Neural cell (in vitro differentiated cells): ENCODE data around the gene GABRB1. TPM values are rescaled to one million over a fixed set of nuclear protein-coding genes. Genes with fewer than 3 reads are reported as not detected.

Experiments
- H2AFZ ChIP-seq: fragments of 200-600, 300-800 bp; sonication (generic), shearing (Covaris generic); 2 replicates; pipeline ENCODE4 v1.6.0; 2014; ENCODE audit warnings: low read depth, mild to moderate bottlenecking, antibody characterized with exemption, low read length, moderate library complexity
- H3F3A ChIP-seq: fragments of 200-600 bp; shearing (Covaris generic); 2 replicates; pipeline ENCODE4 v1.6.1; 2016; ENCODE audit warnings: mild to moderate bottlenecking, moderate library complexity, mixed read lengths, antibody characterized with exemption, low read length; ENCODE audit not compliant: insufficient read depth, poor library complexity, severe bottlenecking
- H3K27ac ChIP-seq: fragments of 200-600, 300-800 bp; sonication (generic), shearing (Covaris generic); 2 replicates; pipeline ENCODE4 v1.5.1; 2014; ENCODE audit warnings: mild to moderate bottlenecking, low read length, moderate library complexity
- H3K27me3 ChIP-seq: fragments of 300-800, 200-600 bp; sonication (generic), shearing (Covaris generic); 2 replicates; pipeline ENCODE4 v1.6.0; 2014; ENCODE audit warnings: mild to moderate bottlenecking, low read depth, low read length, moderate library complexity; ENCODE audit not compliant: insufficient read depth
- H3K36me3 ChIP-seq: fragments of 300-800, 200-600 bp; sonication (generic), shearing (Covaris generic); 2 replicates; pipeline ENCODE4 v1.5.1; 2014; ENCODE audit warnings: mild to moderate bottlenecking, antibody characterized with exemption, low read length, moderate library complexity; ENCODE audit not compliant: insufficient read depth
- H3K4me2 ChIP-seq: fragments of 300-800, 200-600 bp; sonication (generic), shearing (Covaris generic); 2 replicates; pipeline ENCODE4 v1.6.0; 2014; ENCODE audit warnings: mild to moderate bottlenecking, low read length
- H3K4me3 ChIP-seq: fragments of 300-800, 200-600 bp; sonication (generic), shearing (Covaris generic); 2 replicates; pipeline ENCODE4 v1.5.1; 2014; ENCODE audit warnings: mild to moderate bottlenecking, low read length, moderate library complexity
- H3K79me2 ChIP-seq: fragments of 200-600 bp; shearing (Covaris generic); replicated peaks from 2 replicates; pipeline ENCODE4 v1.6.0; 2014; ENCODE audit warnings: mild to moderate bottlenecking, low read length, moderate library complexity; ENCODE audit not compliant: insufficient read depth
- H3K9ac ChIP-seq: fragments of 300-800, 200-600 bp; sonication (generic), shearing (Covaris generic); 2 replicates; pipeline ENCODE4 v1.6.1; 2016; ENCODE audit warnings: mild to moderate bottlenecking, low read length, mixed read lengths
- H3K9me2 ChIP-seq: fragments of 200-600 bp; shearing (Covaris generic); 2 replicates; pipeline ENCODE4 v1.6.1; 2016; ENCODE audit warnings: mild to moderate bottlenecking, low read length, mixed read lengths; ENCODE audit not compliant: insufficient read depth
- H3K9me3 ChIP-seq: fragments of 200-600, 300-800 bp; sonication (generic), shearing (Covaris generic); 2 replicates; pipeline ENCODE4 v1.6.1; 2016; ENCODE audit warnings: mild to moderate bottlenecking, mixed run types, low read length, moderate library complexity, mixed read lengths
- H4K20me1 ChIP-seq: fragments of 200-600 bp; shearing (Covaris generic); 2 replicates; pipeline ENCODE4 v1.6.1; 2016; ENCODE audit warnings: mild to moderate bottlenecking, mixed run types; ENCODE audit not compliant: insufficient read depth
- EP300 ChIP-seq: fragments of 450-650 bp; conservative IDR thresholded peaks from 2 replicates; pipeline ENCODE4 v1.6.1; 2014; ENCODE audit warnings: antibody characterized with exemption, mild to moderate bottlenecking, moderate library complexity; ENCODE audit not compliant: poor library complexity, severe bottlenecking
- EZH2 ChIP-seq: fragments of 200-600, 300-800 bp; shearing (Covaris generic), sonication (generic); IDR thresholded peaks from 2 replicates; pipeline ENCODE4 v1.6.1; 2014; ENCODE audit warnings: antibody characterized with exemption, low read length, borderline replicate concordance, mild to moderate bottlenecking; ENCODE audit not compliant: insufficient read depth, poor library complexity, severe bottlenecking
- MXI1 ChIP-seq: fragments of 450-650 bp; conservative IDR thresholded peaks from 2 replicates; pipeline ENCODE4 v1.6.1; 2014; ENCODE audit warnings: antibody characterized with exemption, mild to moderate bottlenecking; ENCODE audit not compliant: poor library complexity, severe bottlenecking
- POLR2AphosphoS5 ChIP-seq: IDR thresholded peaks from 2 replicates; pipeline ENCODE4 v1.6.1; 2012
- RAD21 ChIP-seq: fragments of 450-650 bp; conservative IDR thresholded peaks from 2 replicates; pipeline ENCODE4 v1.6.1; 2014; ENCODE audit warnings: antibody characterized with exemption, mild to moderate bottlenecking, moderate library complexity
- SMC3 ChIP-seq: fragments of 450-650 bp; conservative IDR thresholded peaks from 2 replicates; pipeline ENCODE4 v1.6.1; 2014; ENCODE audit warnings: antibody characterized with exemption, mild to moderate bottlenecking, moderate library complexity; ENCODE audit not compliant: poor library complexity
- TAF1 ChIP-seq: IDR thresholded peaks from 2 replicates; pipeline ENCODE4 v1.6.1; 2012; ENCODE audit warnings: low read depth
- polyA plus RNA-seq: library from polyadenylated mRNA; depleted of rRNA; stranded (reverse); fragments of >200 nt; gene quantifications from 2 replicates; pipeline ENCODE4 v1.2.3, GENCODE V29; 2014
- TF ChIP-seq, protein P1 (sequence below): fragments of 450-650 bp; IDR thresholded peaks from 2 replicates; pipeline ENCODE4 v1.5.1; 2014; ENCODE audit warnings: antibody characterized with exemption, mild to moderate bottlenecking, moderate library complexity; ENCODE audit not compliant: poor library complexity, severe bottlenecking
- TF ChIP-seq, protein P2 (sequence below): IDR thresholded peaks from 2 replicates; pipeline ENCODE4 v1.6.1; 2012; ENCODE audit warnings: borderline replicate concordance

The GABRB1 gene
- polyA plus RNA-seq, 1 donor from 2014 or later, result 1.0 TPM

DNA sequence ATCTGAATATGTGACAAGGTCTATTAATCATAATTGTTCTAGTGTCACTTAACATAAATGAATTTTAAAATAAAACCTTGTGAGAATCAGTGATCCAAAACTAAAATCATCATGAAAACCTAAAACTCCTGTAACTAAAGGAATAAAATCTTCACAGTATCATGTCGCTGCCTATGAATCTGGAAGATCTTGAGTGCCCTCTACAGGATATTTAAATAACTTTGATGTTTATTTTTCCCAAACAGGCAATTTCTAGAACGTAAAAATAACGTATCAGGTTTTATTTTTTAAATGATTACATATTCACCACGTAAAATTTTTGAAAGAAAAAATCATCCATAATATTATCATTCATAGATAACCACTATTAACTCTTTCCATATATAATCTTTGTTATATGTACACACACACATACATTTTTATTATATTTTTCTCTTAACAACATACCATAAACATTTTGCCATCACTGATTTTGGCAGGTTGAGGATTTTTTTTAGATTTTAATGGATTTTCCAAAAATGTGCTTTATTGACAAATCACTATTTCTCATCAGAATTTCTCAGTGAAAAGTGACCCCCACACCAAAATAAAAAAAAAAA, 352.6 kb downstream of the GABRB1 start:
- no peaks in the 10 kb centered on the region for H3K9me3 ChIP-seq
- no peaks in the 10 kb centered on the region for H3K36me3 ChIP-seq
- H3K9me2 ChIP-seq, result no peaks in the 10 kb centered on the region
- H3K4me3 ChIP-seq, result no peak overlapping the region
- H3K4me2 ChIP-seq, result no peak overlapping the region
- H3K9ac ChIP-seq, result no peak overlapping the region
- H3K79me2 ChIP-seq, result no peaks in the 10 kb centered on the region
- no peak for TF ChIP-seq MXI1
- peak; percentile 80 for TF ChIP-seq SMC3
- TF ChIP-seq, protein P1, sequence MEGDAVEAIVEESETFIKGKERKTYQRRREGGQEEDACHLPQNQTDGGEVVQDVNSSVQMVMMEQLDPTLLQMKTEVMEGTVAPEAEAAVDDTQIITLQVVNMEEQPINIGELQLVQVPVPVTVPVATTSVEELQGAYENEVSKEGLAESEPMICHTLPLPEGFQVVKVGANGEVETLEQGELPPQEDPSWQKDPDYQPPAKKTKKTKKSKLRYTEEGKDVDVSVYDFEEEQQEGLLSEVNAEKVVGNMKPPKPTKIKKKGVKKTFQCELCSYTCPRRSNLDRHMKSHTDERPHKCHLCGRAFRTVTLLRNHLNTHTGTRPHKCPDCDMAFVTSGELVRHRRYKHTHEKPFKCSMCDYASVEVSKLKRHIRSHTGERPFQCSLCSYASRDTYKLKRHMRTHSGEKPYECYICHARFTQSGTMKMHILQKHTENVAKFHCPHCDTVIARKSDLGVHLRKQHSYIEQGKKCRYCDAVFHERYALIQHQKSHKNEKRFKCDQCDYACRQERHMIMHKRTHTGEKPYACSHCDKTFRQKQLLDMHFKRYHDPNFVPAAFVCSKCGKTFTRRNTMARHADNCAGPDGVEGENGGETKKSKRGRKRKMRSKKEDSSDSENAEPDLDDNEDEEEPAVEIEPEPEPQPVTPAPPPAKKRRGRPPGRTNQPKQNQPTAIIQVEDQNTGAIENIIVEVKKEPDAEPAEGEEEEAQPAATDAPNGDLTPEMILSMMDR, result peak; percentile 79
- TF ChIP-seq RAD21, result peak; percentile 87
- TF ChIP-seq TAF1, result no peak
- TF ChIP-seq EZH2, result no peak
- TF ChIP-seq, protein P2, sequence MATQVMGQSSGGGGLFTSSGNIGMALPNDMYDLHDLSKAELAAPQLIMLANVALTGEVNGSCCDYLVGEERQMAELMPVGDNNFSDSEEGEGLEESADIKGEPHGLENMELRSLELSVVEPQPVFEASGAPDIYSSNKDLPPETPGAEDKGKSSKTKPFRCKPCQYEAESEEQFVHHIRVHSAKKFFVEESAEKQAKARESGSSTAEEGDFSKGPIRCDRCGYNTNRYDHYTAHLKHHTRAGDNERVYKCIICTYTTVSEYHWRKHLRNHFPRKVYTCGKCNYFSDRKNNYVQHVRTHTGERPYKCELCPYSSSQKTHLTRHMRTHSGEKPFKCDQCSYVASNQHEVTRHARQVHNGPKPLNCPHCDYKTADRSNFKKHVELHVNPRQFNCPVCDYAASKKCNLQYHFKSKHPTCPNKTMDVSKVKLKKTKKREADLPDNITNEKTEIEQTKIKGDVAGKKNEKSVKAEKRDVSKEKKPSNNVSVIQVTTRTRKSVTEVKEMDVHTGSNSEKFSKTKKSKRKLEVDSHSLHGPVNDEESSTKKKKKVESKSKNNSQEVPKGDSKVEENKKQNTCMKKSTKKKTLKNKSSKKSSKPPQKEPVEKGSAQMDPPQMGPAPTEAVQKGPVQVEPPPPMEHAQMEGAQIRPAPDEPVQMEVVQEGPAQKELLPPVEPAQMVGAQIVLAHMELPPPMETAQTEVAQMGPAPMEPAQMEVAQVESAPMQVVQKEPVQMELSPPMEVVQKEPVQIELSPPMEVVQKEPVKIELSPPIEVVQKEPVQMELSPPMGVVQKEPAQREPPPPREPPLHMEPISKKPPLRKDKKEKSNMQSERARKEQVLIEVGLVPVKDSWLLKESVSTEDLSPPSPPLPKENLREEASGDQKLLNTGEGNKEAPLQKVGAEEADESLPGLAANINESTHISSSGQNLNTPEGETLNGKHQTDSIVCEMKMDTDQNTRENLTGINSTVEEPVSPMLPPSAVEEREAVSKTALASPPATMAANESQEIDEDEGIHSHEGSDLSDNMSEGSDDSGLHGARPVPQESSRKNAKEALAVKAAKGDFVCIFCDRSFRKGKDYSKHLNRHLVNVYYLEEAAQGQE, result no peak
- H3F3A ChIP-seq, result no peaks in the 10 kb centered on the region
- no peaks in the 10 kb centered on the region for H3K27me3 ChIP-seq
- no peaks in the 10 kb centered on the region for H4K20me1 ChIP-seq
- H2AFZ ChIP-seq, result no peak overlapping the region
- no peak overlapping the region for H3K27ac ChIP-seq

DNA sequence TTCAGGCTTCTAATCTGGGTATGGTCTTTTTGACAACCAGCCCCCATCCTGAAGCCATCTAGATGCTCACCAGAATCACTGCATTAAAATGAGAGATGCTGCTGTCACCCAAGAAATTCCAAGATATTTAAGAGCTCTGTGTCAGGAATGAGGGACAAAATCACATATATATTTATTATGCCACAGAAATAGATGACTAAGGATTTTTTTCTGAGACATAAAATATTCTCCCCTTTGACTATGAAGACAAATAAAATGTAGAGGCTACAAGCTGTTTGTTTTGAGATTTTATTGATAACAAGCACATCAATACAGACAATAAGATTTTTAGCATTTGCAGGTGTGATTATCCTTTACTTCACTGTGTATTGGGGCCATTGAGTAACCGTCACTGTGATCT, 354.8 kb downstream of the GABRB1 start:
- no peaks in the 10 kb centered on the region for H4K20me1 ChIP-seq
- no peak overlapping the region for H3K4me3 ChIP-seq
- no peak overlapping the region for H3K9ac ChIP-seq
- no peak overlapping the region for H3K27ac ChIP-seq
- H3K9me2 ChIP-seq, result no peaks in the 10 kb centered on the region
- TF ChIP-seq EP300, result no peak
- TF ChIP-seq EZH2, result no peak
- no peak for TF ChIP-seq POLR2AphosphoS5
- no peak for TF ChIP-seq RAD21
- TF ChIP-seq MXI1, result no peak
- no peak for TF ChIP-seq TAF1
- TF ChIP-seq, protein P2, result no peak
- TF ChIP-seq, protein P1, result no peak
- no peak for TF ChIP-seq SMC3
- no peaks in the 10 kb centered on the region for H3F3A ChIP-seq
- no peak overlapping the region for H2AFZ ChIP-seq
- H3K36me3 ChIP-seq, result no peaks in the 10 kb centered on the region
- H3K27me3 ChIP-seq, result no peaks in the 10 kb centered on the region
- H3K79me2 ChIP-seq, result no peaks in the 10 kb centered on the region
- H3K9me3 ChIP-seq, result no peaks in the 10 kb centered on the region
- H3K4me2 ChIP-seq, result no peak overlapping the region
